HUES6 (cell line): ENCODE data around the gene KBTBD8.

Experiments used
- H3K27ac ChIP-seq: 2 replicates; pipeline ENCODE4 v1.7.0; 2013; ENCODE audit warnings: low read depth, mild to moderate bottlenecking, low read length, inconsistent platforms
- H3K27me3 ChIP-seq: 2 replicates; pipeline ENCODE4 v1.6.1; 2013; ENCODE audit warnings: low read length; ENCODE audit not compliant: control insufficient read depth, insufficient read depth
- H3K36me3 ChIP-seq: 2 replicates; pipeline ENCODE4 v1.6.1; 2013; ENCODE audit warnings: low read length; ENCODE audit not compliant: control insufficient read depth, insufficient read depth
- H3K4me1 ChIP-seq: 2 replicates; pipeline ENCODE4 v1.6.1; 2013; ENCODE audit warnings: low read length; ENCODE audit not compliant: control insufficient read depth, insufficient read depth
- H3K4me3 ChIP-seq: 2 replicates; pipeline ENCODE4 v1.5.1; 2013; ENCODE audit warnings: low read depth, low read length
- H3K9ac ChIP-seq: one replicate; pipeline ENCODE4 v1.6.1; 2013; ENCODE audit warnings: mild to moderate bottlenecking, low read length
- H3K9me3 ChIP-seq: 2 replicates; pipeline ENCODE4 v1.6.1; 2013; ENCODE audit warnings: low read depth, low read length; ENCODE audit not compliant: control insufficient read depth, insufficient read depth

Gene KBTBD8

DNA sequence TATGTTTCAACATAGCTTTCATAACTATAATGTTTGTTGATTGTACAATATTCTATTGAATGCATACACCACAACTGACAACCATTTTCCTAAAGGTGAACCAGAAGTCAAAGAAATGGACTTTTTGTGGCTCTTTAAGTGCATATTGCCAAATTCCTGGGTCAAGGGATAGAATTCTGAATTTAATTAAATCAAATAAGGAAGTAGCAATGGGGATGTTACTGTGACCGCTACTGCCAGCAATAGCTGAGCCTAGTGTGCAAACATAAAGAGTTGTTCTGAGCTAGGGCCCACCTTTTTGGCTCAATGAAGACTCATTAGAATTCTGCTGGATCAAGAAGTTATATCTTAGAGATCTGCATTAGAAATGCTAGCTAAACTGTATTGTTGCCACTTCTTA, 17.3 kb upstream of the KBTBD8 start:
- Histone ChIP-seq H3K27me3 (no peaks in the 10 kb centered on the region), H3K4me3 (no peak overlapping the region), H3K9ac (no peak overlapping the region), H3K36me3 (no peaks in the 10 kb centered on the region), H3K27ac (no peak overlapping the region), H3K9me3 (no peaks in the 10 kb centered on the region), H3K4me1 (peaks cover 4% of the 10 kb centered on the region; the same call in 1 of the 2 replicates)

DNA sequence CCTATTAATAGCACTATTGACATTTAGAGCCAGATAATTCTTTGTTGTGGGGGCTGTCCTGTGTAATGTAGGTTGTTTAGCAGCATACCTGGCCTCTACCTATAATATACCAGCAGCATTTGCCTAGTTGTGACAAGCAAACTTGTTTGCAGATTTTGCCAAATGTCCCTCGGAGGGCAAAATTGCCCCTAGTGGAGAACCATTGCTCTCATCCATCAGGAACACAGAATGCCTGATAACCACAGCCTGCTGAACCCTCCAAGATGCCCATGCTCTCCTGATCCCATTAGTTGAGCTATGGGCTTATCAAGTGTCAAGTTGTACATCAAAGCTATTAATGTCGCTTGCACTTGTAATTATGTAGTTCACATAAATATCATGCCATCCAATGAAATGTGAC, 15.0 kb upstream of the KBTBD8 start:
- Histone ChIP-seq H3K27ac (no peak overlapping the region), H3K27me3 (no peaks in the 10 kb centered on the region), H3K36me3 (no peaks in the 10 kb centered on the region), H3K9ac (no peak overlapping the region), H3K4me3 (no peak overlapping the region), H3K9me3 (peaks cover 5% of the 10 kb centered on the region; the same call in 1 of the 2 replicates), H3K4me1 (peaks cover 4% of the 10 kb centered on the region; the same call in 1 of the 2 replicates)

- H3K4me1 ChIP-seq: peaks cover 22% of the 10 kb centered on the region
- peaks cover 5% of the 10 kb centered on the region; the same call in 1 of the 2 replicates for H3K9me3 ChIP-seq
- no peak overlapping the region for H3K27ac ChIP-seq
- H3K4me3 ChIP-seq: no peak overlapping the region
- no peaks in the 10 kb centered on the region for H3K27me3 ChIP-seq
- H3K9ac ChIP-seq: no peak overlapping the region
- no peaks in the 10 kb centered on the region for H3K36me3 ChIP-seq
Observed at GRCh38 chr3:66985336-66985920, 12.7 kb upstream of the KBTBD8 start.

- peaks cover 5% of the 10 kb centered on the region; the same call in 1 of the 2 replicates for H3K9me3 ChIP-seq
- H3K27ac ChIP-seq: no peak overlapping the region
- peaks cover 25% of the 10 kb centered on the region for H3K4me1 ChIP-seq
- H3K36me3 ChIP-seq: no peaks in the 10 kb centered on the region
- no peak overlapping the region for H3K4me3 ChIP-seq
- no peaks in the 10 kb centered on the region for H3K27me3 ChIP-seq
- no peak overlapping the region for H3K9ac ChIP-seq
Observed at GRCh38 chr3:66986406-66986805, 11.7 kb upstream of the KBTBD8 start.

- peak overlapping the region; percentile 90 for H3K27ac ChIP-seq
- peak overlapping the region; percentile 33; the same call in 1 of the 2 replicates for H3K4me3 ChIP-seq
- no peaks in the 10 kb centered on the region for H3K27me3 ChIP-seq
Observed at GRCh38 chr3:66989241-66989640, 8.9 kb upstream of the KBTBD8 start.

GRCh38 chr3:66989860-66990696, 8.0 kb upstream of the KBTBD8 start:
- Histone ChIP-seq H3K27me3 (no peaks in the 10 kb centered on the region), H3K36me3 (no peaks in the 10 kb centered on the region), H3K9me3 (peaks cover 5% of the 10 kb centered on the region; the same call in 1 of the 2 replicates), H3K9ac (peak overlapping the region; percentile 66), H3K27ac (peak overlapping the region; percentile 90), H3K4me1 (peaks cover 21% of the 10 kb centered on the region), H3K4me3 (peak overlapping the region; percentile 33; the same call in 1 of the 2 replicates)

More at GRCh38 chr3:66989241-66989640, 8.9 kb upstream of the KBTBD8 start:
- peak overlapping the region; percentile 66 for H3K9ac ChIP-seq
- no peaks in the 10 kb centered on the region for H3K36me3 ChIP-seq
- H3K9me3 ChIP-seq: peaks cover 5% of the 10 kb centered on the region; the same call in 1 of the 2 replicates
- H3K4me1 ChIP-seq: peaks cover 21% of the 10 kb centered on the region

GRCh38 chr3:66991459-66991858, 6.6 kb upstream of the KBTBD8 start:
- Histone ChIP-seq H3K27ac (no peak overlapping the region), H3K9ac (no peak overlapping the region), H3K36me3 (no peaks in the 10 kb centered on the region), H3K27me3 (no peaks in the 10 kb centered on the region), H3K4me3 (no peak overlapping the region), H3K9me3 (peaks cover 5% of the 10 kb centered on the region; the same call in 1 of the 2 replicates), H3K4me1 (peaks cover 21% of the 10 kb centered on the region)

DNA sequence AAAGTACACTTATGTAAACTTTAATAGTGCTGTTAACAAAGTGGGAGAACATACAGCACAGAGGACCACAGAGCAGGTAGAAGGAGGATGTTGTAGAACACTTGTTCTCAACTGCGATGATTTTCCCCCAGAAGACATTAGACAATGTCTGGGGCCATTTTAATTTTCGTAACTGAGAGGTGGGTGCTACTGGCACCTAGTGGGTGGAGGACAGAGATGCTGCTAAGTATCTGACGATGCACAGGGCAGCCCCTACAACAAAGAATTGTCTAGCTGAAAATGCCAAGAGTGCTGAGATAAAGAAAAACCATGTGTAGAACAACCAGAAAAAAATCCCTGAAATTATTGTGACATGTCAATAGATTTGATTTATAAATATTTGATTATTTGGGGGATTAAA, 5.0 kb upstream of the KBTBD8 start:
- H3K4me1 ChIP-seq: peaks cover 21% of the 10 kb centered on the region
- H3K4me3 ChIP-seq: no peak overlapping the region

GRCh38 chr3:66994588-66994987, 3.5 kb upstream of the KBTBD8 start:
- peaks cover 12% of the 10 kb centered on the region for H3K4me1 ChIP-seq
- 0 out of 2 replicates have a peak, but pooled peaks cover 3% of the 10 kb centered on the region for H3K27me3 ChIP-seq
- no peaks in the 10 kb centered on the region for H3K36me3 ChIP-seq
- no peak overlapping the region for H3K4me3 ChIP-seq
- H3K9me3 ChIP-seq: no peaks in the 10 kb centered on the region
- H3K9ac ChIP-seq: no peak overlapping the region
- no peak overlapping the region for H3K27ac ChIP-seq

More for the DNA sequence above, 5.0 kb upstream of the KBTBD8 start:
- H3K27me3 ChIP-seq: no peaks in the 10 kb centered on the region
- no peak overlapping the region for H3K9ac ChIP-seq
- no peak overlapping the region for H3K27ac ChIP-seq
- no peaks in the 10 kb centered on the region for H3K36me3 ChIP-seq
- no peaks in the 10 kb centered on the region for H3K9me3 ChIP-seq

DNA sequence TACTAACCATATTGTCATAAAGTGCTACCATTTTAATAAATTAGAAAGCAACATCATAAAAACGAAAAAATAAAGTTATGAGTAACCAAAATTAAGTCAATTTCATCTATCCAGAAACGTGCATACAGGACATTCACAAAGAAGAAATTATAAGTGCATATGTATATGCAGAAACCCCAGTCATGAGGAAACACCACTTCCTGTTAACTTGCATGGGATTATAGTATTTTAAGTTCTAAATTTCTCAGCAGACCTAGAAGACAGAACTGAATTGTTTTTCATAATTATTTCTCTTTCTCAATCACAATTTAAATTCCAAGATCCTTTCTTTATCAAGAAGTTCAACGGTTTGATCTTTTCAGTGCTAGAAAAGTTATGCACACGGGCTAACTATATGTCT, 1.4 kb upstream of the KBTBD8 start:
- Histone ChIP-seq H3K4me1 (no peaks in the 10 kb centered on the region), H3K4me3 (no peak overlapping the region), H3K36me3 (no peaks in the 10 kb centered on the region), H3K9me3 (no peaks in the 10 kb centered on the region), H3K27ac (no peak overlapping the region), H3K9ac (no peak overlapping the region), H3K27me3 (0 out of 2 replicates have a peak, but pooled peaks cover 3% of the 10 kb centered on the region)

- Histone ChIP-seq H3K27me3 (0 out of 2 replicates have a peak, but pooled peaks cover 3% of the 10 kb centered on the region), H3K9me3 (no peaks in the 10 kb centered on the region), H3K4me1 (no peaks in the 10 kb centered on the region), H3K36me3 (no peaks in the 10 kb centered on the region), H3K4me3 (peak overlapping the region; percentile 42), H3K27ac (no peak overlapping the region), H3K9ac (no peak overlapping the region)
Observed at GRCh38 chr3:66997560-66998112, 471 bp upstream of the KBTBD8 start.
